ENCODE data around the gene PTPN1. TPM values are rescaled to one million over a fixed set of nuclear protein-coding genes. Genes with fewer than 3 reads are reported as not detected.
A peak's percentile ranks its signal among the peaks of the same experiment; 100 is the strongest.

The PTPN1 gene
- total and polyA plus RNA-seq, 4 donors: 51.4 to 80.4 (median 64.7) TPM

DNA sequence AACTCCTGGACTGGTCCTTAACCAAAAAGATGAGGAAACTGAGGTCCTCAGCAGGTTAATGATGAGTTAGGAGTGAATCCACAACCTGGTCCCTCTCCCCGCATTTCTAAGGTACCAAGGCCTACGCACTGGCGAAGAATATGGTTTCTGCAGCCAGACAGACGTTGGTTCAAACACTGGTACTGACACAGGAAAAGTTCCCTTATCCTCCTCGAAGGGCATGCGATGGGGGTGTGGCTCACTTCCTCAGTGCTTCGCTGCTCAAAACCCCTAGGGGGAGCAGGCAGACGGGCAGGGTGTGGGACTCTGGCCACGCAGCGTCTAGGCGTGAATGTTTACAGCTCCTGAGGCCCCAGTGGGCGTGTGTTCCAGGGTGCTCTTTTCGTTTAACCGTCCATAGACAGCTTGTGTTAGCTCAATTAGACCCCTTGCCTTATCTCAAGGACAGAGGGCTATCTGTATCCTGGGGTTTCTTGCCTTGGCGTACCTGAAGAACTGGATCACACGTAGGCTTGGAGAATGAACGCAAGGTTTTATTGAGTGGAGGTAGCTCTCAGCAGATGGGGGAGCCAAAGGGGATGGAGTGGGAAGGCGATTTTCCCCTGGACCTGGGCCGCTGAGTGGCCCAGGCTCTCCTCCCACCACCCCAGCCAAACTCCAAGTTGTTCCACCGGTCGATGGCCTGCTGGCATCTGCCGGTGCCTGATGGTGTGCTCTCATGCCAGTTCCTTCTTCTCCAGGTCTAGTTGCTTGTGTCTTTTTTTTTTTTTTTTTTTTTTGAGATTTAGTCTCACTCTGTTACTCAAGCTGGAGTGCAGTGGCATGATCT is 31.8 kb upstream of the PTPN1 start:
- Histone ChIP-seq H3K9me3 (ENCODE audit: control insufficient read depth in 4 of 4, insufficient read depth in 3 of 4, low read length in 3 of 4) (no peaks in the 10 kb centered on the region), H3K4me1 (ENCODE audit: control insufficient read depth in 5 of 5, insufficient read depth in 5 of 5, low read length in 5 of 5) (peaks cover 0 to 29% (median 6%) of the 10 kb centered on the region in 5 donors), H3K4me3 (no peak overlapping the region), H3K9ac (ENCODE audit: insufficient read depth in 1 of 2, low read length in 2 of 2) (no peak overlapping the region), H3K27ac (ENCODE audit: low read depth in 1 of 2, low read length in 1 of 2) (no peak overlapping the region), H3K27me3 (ENCODE audit: control insufficient read depth in 3 of 3, insufficient read depth in 3 of 3, low read length in 2 of 3) (no peaks in the 10 kb centered on the region), H3K36me3 (ENCODE audit: control insufficient read depth in 4 of 4, insufficient read depth in 4 of 4, low read length in 4 of 4) (no peaks in the 10 kb centered on the region)
- WGBS, 2 donors: 41 to 46% methylated on average over 22 of the region's 22 CpGs
- DNase-seq (peak in 2 of 3 donors; percentile 55 to 58), ATAC-seq (ENCODE audit: insufficient read depth, low FRiP score) (peak; percentile 86)
- TF ChIP-seq, protein P1, sequence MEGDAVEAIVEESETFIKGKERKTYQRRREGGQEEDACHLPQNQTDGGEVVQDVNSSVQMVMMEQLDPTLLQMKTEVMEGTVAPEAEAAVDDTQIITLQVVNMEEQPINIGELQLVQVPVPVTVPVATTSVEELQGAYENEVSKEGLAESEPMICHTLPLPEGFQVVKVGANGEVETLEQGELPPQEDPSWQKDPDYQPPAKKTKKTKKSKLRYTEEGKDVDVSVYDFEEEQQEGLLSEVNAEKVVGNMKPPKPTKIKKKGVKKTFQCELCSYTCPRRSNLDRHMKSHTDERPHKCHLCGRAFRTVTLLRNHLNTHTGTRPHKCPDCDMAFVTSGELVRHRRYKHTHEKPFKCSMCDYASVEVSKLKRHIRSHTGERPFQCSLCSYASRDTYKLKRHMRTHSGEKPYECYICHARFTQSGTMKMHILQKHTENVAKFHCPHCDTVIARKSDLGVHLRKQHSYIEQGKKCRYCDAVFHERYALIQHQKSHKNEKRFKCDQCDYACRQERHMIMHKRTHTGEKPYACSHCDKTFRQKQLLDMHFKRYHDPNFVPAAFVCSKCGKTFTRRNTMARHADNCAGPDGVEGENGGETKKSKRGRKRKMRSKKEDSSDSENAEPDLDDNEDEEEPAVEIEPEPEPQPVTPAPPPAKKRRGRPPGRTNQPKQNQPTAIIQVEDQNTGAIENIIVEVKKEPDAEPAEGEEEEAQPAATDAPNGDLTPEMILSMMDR (IDR thresholded peaks at IDR 0.05; ENCODE audit: control extremely low read depth, extremely low read depth): peak; percentile 40

DNA sequence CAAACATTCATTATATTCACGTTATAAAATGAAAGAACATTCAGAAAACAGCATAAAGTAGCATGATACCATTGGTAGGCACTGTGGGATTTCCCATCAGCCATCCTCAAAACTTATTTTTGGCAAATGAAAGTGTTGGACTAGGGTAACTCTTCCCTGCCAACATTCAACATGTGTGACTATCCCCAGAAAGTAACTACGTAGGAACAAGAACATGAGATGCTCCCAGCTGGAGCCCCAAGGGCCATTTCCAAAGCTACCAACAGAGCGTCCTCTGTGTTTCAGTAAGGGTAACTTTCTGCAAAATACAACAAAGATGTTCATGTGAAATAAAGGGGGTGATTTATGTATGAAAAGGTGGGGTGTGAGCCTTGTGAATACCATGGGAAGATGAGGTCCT is 28.4 kb upstream of the PTPN1 start:
- no peak overlapping the region for H3K9ac ChIP-seq (ENCODE audit: insufficient read depth in 1 of 2, low read length in 2 of 2)

DNA sequence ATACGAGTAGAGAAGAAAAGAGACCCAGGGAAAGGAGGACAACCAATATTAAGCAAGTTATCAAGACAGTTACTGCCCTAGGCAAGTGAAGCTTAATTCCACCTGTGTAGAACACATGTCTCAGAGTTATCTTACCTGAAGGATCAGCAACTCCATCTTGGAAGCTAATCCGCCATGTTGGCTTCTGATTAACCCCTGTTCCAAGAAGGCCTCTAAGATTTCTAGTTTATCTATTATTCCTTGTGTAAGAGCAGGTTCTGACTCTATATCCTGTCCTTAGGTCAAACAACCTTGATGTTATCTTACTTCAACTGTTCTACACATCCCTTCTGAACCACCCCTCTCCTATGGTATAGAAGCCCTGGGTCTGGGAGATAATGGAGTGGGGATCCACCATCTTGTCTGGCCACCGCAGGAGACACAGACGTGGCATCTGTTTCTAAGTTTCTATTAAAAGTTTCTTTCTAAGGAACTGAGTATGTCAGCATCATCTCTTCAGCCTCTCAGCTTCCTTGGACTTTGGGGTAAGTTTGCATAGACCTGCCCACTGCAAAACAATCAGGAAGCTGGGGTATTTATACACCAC is 27.7 kb upstream of the PTPN1 start:
- no peak overlapping the region for H3K9ac ChIP-seq (ENCODE audit: insufficient read depth in 1 of 2, low read length in 2 of 2)
- H3K9me3 ChIP-seq (ENCODE audit: control insufficient read depth in 4 of 4, insufficient read depth in 3 of 4, low read length in 3 of 4): peaks cover 0 to 2% (median 0%) of the 10 kb centered on the region in 4 donors
- H3K27ac ChIP-seq (ENCODE audit: low read depth in 1 of 2, low read length in 1 of 2): no peak overlapping the region
- TF ChIP-seq, protein P1 (IDR thresholded peaks at IDR 0.05; ENCODE audit: control extremely low read depth, extremely low read depth): no peak
- WGBS, 2 donors: 88 to 94% methylated on average over 4 of the region's 4 CpGs
- ATAC-seq (ENCODE audit: insufficient read depth, low FRiP score) (no peak), DNase-seq (no peak)
- no peak overlapping the region for H3K4me3 ChIP-seq
- H3K36me3 ChIP-seq (ENCODE audit: control insufficient read depth in 4 of 4, insufficient read depth in 4 of 4, low read length in 4 of 4): no peaks in the 10 kb centered on the region
- peaks cover 0 to 19% (median 5%) of the 10 kb centered on the region in 5 donors for H3K4me1 ChIP-seq (ENCODE audit: control insufficient read depth in 5 of 5, insufficient read depth in 5 of 5, low read length in 5 of 5)
- no peaks in the 10 kb centered on the region for H3K27me3 ChIP-seq (ENCODE audit: control insufficient read depth in 3 of 3, insufficient read depth in 3 of 3, low read length in 2 of 3)

More for the DNA sequence above, 28.4 kb upstream of the PTPN1 start:
- DNase-seq: no peak
- no peak overlapping the region for H3K4me3 ChIP-seq
- 83 to 85% methylated on average over 3 of the region's 3 CpGs for WGBS, 2 donors
- no peak overlapping the region for H3K27ac ChIP-seq (ENCODE audit: low read depth in 1 of 2, low read length in 1 of 2)
- H3K4me1 ChIP-seq (ENCODE audit: control insufficient read depth in 5 of 5, insufficient read depth in 5 of 5, low read length in 5 of 5): peaks cover 4 to 23% (median 5%) of the 10 kb centered on the region in 5 donors
- ATAC-seq (ENCODE audit: insufficient read depth, low FRiP score): no peak
- peaks cover 0 to 2% (median 0%) of the 10 kb centered on the region in 4 donors for H3K9me3 ChIP-seq (ENCODE audit: control insufficient read depth in 4 of 4, insufficient read depth in 3 of 4, low read length in 3 of 4)
- TF ChIP-seq, protein P1 (IDR thresholded peaks at IDR 0.05; ENCODE audit: control extremely low read depth, extremely low read depth): no peak
- no peaks in the 10 kb centered on the region for H3K27me3 ChIP-seq (ENCODE audit: control insufficient read depth in 3 of 3, insufficient read depth in 3 of 3, low read length in 2 of 3)
- H3K36me3 ChIP-seq (ENCODE audit: control insufficient read depth in 4 of 4, insufficient read depth in 4 of 4, low read length in 4 of 4): no peaks in the 10 kb centered on the region

Data from lung (tissue), 12 donors.